Lower leg skin (tissue), 4 donors: ENCODE results near the gene THAP8. TPM values are rescaled to one million over a fixed set of nuclear protein-coding genes. Genes with fewer than 3 reads are reported as not detected.

Experiments
- DNase-seq, 2 donors: peaks; one replicate each; pipeline ENCODE4 v3.0.0-alpha.2; 2019; ENCODE audit warnings: low spot score in 2 of 2
- H3K4me3 ChIP-seq: fragments of 200-600 bp; sonication (generic); 2 replicates; pipeline ENCODE4 v1.5.1; 2017; ENCODE audit warnings: mild to moderate bottlenecking, low read depth; ENCODE audit not compliant: poor library complexity, severe bottlenecking
- POLR2A ChIP-seq, 2 donors: fragments of 450-650 bp; IDR thresholded peaks; one replicate each; pipeline ENCODE4 v1.6.1; 2016 to 2017; ENCODE audit warnings: antibody characterized with exemption in 2 of 2, mild to moderate bottlenecking in 1 of 2, moderate library complexity in 1 of 2
- WGBS, 2 donors: methylation state at CpG; one replicate each; pipeline ENCODE4 v1.1.5; 2018; 5-methylcytosine and 5-hydroxymethylcytosine counted together
- intact Hi-C: fragments of 100-400 bp; cut with DNase I; formaldehyde crosslinking; loops from one replicate; pipeline ENCODE4 v1.15.0; 2023; ENCODE audit warnings: low total_unique reads
- total RNA-seq, 4 donors: library from RNA; depleted of rRNA; stranded (reverse); fragments of >200 nt; gene quantifications; one replicate each; pipeline ENCODE4 v1.1.0, GENCODE V29; 2016
- TF ChIP-seq, protein P1 (sequence below), 3 donors: fragments of 450-650 bp; IDR thresholded peaks; one replicate each; pipeline ENCODE4 v1.5.1; 2016; ENCODE audit warnings: antibody characterized with exemption in 3 of 3, mild to moderate bottlenecking in 3 of 3, moderate library complexity in 2 of 3

Gene THAP8
- total RNA-seq, 4 donors from 2014 or later, result 9.1 to 27.4 (median 9.5) TPM

DNA sequence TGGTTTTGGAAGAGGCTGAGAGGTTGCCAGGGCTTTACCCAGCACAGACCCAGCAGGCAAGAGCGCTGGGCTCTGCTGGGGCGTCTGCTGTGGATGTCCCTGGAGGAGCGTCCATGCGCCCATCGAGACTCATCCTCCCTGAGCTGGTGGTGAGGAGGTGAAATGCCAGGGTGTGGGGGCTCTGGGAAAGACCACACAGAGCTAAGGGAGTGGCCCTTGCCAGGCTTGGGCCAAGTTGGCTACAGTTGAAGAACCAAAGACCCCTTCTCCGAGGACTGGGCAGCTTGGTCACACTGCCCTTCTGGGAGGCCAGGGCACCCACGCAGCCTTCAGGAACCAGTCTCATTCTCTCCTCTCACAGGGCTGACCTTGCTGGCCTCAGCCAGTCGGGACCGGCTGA, 32.2 kb upstream of the THAP8 start:
- 95 to 99% methylated on average over 9 of the region's 9 CpGs for WGBS, 2 donors
- no peak for DNase-seq
- intact Hi-C loops, result no loop called here
- H3K4me3 ChIP-seq, result no peak overlapping the region
- no peak for TF ChIP-seq POLR2A (IDR thresholded peaks at IDR 0.05)
- TF ChIP-seq, protein P1, sequence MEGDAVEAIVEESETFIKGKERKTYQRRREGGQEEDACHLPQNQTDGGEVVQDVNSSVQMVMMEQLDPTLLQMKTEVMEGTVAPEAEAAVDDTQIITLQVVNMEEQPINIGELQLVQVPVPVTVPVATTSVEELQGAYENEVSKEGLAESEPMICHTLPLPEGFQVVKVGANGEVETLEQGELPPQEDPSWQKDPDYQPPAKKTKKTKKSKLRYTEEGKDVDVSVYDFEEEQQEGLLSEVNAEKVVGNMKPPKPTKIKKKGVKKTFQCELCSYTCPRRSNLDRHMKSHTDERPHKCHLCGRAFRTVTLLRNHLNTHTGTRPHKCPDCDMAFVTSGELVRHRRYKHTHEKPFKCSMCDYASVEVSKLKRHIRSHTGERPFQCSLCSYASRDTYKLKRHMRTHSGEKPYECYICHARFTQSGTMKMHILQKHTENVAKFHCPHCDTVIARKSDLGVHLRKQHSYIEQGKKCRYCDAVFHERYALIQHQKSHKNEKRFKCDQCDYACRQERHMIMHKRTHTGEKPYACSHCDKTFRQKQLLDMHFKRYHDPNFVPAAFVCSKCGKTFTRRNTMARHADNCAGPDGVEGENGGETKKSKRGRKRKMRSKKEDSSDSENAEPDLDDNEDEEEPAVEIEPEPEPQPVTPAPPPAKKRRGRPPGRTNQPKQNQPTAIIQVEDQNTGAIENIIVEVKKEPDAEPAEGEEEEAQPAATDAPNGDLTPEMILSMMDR (IDR thresholded peaks at IDR 0.05), result no peak

DNA sequence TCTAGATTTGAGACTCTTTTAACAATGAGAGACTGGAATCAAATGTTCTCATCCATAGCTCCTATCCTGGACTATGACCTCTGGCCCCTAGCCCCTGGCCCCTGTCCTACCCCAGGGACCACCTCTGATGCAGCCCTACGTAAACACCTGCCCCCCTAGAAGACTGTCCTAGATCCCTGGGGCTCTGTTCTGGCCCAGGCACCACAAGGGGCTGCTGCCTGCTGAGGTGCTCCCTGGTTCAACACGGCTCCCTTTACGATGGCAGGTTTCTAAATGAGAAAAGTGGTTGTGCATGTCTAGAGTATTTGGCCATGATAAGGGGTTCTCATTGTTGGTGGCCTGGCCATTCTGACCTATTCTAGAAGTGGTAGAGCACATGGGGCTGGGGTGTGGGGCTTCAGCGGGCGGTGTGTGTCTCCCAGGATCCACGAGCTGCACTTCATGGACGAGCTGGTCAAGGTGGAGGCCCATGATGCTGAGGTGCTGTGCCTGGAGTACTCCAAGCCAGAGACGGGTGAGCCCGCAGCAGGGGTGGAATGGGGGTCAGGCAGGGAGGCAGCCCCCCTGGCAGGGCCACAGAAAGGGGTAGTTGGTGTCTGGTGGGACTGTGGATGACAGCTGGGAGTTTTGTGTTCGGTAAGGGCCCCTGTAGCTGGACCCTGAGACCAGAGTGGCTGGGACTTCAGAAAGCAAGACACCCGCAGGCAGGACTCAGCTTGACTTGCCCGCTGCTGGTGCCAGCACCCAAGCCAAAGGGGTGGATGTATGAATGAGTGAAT, 30.3 kb upstream of the THAP8 start:
- TF ChIP-seq, protein P1 (IDR thresholded peaks at IDR 0.05), result no peak
- TF ChIP-seq POLR2A (IDR thresholded peaks at IDR 0.05), result no peak
- intact Hi-C loops, result no loop called here
- 91 to 98% methylated on average over 12 of the region's 12 CpGs for WGBS, 2 donors
- no peak overlapping the region for H3K4me3 ChIP-seq
- no peak for DNase-seq

DNA sequence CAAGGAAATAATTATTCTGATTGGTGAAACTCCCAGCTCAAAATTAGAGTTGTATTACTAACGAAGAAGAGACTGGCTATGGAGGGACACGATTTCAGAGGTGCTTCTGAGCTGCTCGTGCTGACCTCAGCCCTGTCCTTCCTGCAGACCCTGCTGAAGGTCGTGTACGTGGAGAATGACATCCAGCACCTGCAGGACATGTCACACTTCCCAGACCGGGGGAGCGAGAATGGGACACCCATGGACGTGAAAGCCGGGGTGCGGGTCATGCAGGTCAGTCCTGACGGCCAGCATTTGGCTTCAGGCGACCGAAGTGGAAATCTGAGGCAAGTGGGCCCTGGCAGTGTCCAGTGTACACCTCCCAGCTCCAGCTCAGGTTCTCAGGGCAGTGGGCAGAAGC, 28.8 kb upstream of the THAP8 start:
- TF ChIP-seq POLR2A (IDR thresholded peaks at IDR 0.05), result no peak
- TF ChIP-seq, protein P1 (IDR thresholded peaks at IDR 0.05), result no peak
- intact Hi-C loops, result no loop called here
- no peak overlapping the region for H3K4me3 ChIP-seq
- DNase-seq, result no peak
- WGBS, 2 donors, result 94 to 96% methylated on average over 13 of the region's 13 CpGs

DNA sequence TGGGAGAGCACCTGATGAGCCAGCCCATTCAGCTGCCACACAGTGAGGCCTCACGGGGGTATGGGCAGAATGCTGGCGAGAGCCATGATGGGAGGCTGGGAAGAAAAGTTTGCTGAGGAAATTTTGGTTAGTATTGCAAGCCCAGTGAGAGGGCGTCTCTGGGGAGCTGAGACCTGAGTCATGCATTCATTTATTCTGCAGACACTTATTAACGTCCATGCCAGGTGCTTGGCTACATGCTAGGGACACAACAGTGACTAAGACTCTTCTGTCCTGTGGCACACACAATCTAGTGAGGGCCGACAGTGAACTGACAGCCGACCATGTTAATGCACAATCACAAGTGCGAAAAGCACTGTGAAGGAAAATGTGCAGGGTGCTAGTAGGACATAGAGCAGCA, 27.8 kb upstream of the THAP8 start:
- no peak for DNase-seq
- H3K4me3 ChIP-seq, result no peak overlapping the region
- 72 to 88% methylated on average over 7 of the region's 7 CpGs for WGBS, 2 donors
- intact Hi-C loops, result no loop called here
- TF ChIP-seq, protein P1 (IDR thresholded peaks at IDR 0.05), result no peak
- no peak for TF ChIP-seq POLR2A (IDR thresholded peaks at IDR 0.05)

DNA sequence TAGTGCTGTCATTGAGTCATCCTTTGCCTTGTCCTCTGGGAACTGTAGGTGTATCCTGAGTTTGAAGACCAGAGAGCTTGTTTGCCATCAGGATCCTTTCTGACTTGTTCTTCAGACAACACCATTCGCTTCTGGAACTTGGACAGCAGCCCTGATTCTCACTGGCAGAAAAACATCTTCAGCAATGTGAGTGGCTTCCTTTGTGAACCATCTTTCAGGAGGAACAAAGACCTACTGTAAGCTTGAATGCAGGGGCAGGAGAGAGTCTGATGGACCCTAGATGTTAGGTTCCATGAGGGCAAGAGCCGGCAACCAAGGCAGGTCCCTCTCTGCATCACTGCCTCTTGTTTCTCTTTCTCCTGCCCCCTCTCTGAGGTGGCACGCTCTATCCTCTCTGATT, 27.3 kb upstream of the THAP8 start:
- intact Hi-C loops, result no loop called here
- no peak for DNase-seq
- 71 to 86% methylated on average over 3 of the region's 3 CpGs for WGBS, 2 donors

More for the DNA sequence above, 27.3 kb upstream of the THAP8 start:
- H3K4me3 ChIP-seq, result no peak overlapping the region
- no peak for TF ChIP-seq POLR2A (IDR thresholded peaks at IDR 0.05)
- TF ChIP-seq, protein P1 (IDR thresholded peaks at IDR 0.05), result no peak
